HepG2 (cell line): ENCODE data around the gene NCKAP1. TPM values are rescaled to one million over a fixed set of nuclear protein-coding genes. Genes with fewer than 3 reads are reported as not detected.

Experiments
- ATAC-seq: fragments of 200-7000 bp; cut with Tn5 transposase; 3 replicates; pipeline ENCODE4 v1.9.1; 2020; ENCODE audit warnings: mild to moderate bottlenecking, moderate library complexity
- BruUV-seq: library from RNA; stranded (reverse); fragments of 400-500 nt; replicated peaks from 2 replicates; lab custom pipeline; 2021; lab: Mats Ljungman, UMichigan
- CTCF ChIA-PET: fragments of 300-600 bp; formaldehyde crosslinking; extraction: SDS; loops from one replicate; lab custom pipeline; 2021; ENCODE audit warnings: low total read pairs, inconsistent platforms, low intra/inter-chr PET ratio; lab: Yijun Ruan, JAX
- POLR2A ChIA-PET: fragments of 350-600 bp; sonication (Branson Sonifier 250); formaldehyde crosslinking; loops from one replicate; lab custom pipeline; 2020; ENCODE audit warnings: antibody characterized with exemption, inconsistent platforms; lab: Yijun Ruan, JAX
- DNase-seq: peaks from one replicate; pipeline ENCODE4 v3.0.0-alpha.2; 2015; ENCODE audit warnings: low spot score
- FAIRE-seq: peaks from 3 replicates; lab custom pipeline; 2011; peaks lifted over from hg19 to GRCh38; lab: Jason Lieb, UNC
- H2AFZ ChIP-seq: one replicate; pipeline ENCODE4 v1.6.1; 2011; ENCODE audit warnings: low read length, inconsistent platforms
- H3K27ac ChIP-seq: fragments of 300-600 bp; 3 replicates; pipeline ENCODE4 v1.8.0; 2011; ENCODE audit warnings: mixed run types, mild to moderate bottlenecking, mixed read lengths, low read length, inconsistent platforms; ENCODE audit not compliant: insufficient read depth; ENCODE audit errors: extremely low read length
- H3K27me3 ChIP-seq, 2 experiments: fragments of 200-600 bp in 1 of 2; 2 replicates in 1 of 2; 3 replicates in 1 of 2; pipeline versions ENCODE4 v1.6.0 to v1.8.0; 2011; ENCODE audit warnings: low read length in 2 of 2, mild to moderate bottlenecking in 2 of 2, moderate library complexity in 2 of 2, inconsistent platforms in 1 of 2; ENCODE audit not compliant: insufficient read depth in 2 of 2, control insufficient read depth in 1 of 2
- H3K36me3 ChIP-seq, 2 experiments: fragments of 200-600 bp in 1 of 2; replicated peaks in 1 of 2; 2 replicates in 1 of 2; 3 replicates in 1 of 2; pipeline versions ENCODE4 v1.5.1 to v1.8.0; 2011; ENCODE audit warnings: low read length in 2 of 2, inconsistent platforms in 1 of 2; ENCODE audit not compliant: insufficient read depth in 2 of 2, control insufficient read depth in 1 of 2
- H3K4me1 ChIP-seq: 2 replicates; pipeline ENCODE4 v1.5.1; 2012; ENCODE audit warnings: low read length, inconsistent platforms; ENCODE audit not compliant: insufficient read depth
- H3K4me2 ChIP-seq: 2 replicates; pipeline ENCODE4 v1.6.0; 2011; ENCODE audit warnings: low read depth, low read length, inconsistent platforms
- H3K4me3 ChIP-seq, 3 experiments: fragments of 200-600 bp in 1 of 3; sonication (generic), shearing (Covaris generic) in 1 of 3; replicated peaks in 1 of 3; 2 replicates each; pipeline ENCODE4 v1.5.1; 2011 to 2016; ENCODE audit warnings: low read length in 3 of 3, inconsistent platforms in 2 of 3, low read depth in 2 of 3, mild to moderate bottlenecking in 2 of 3, control low read depth in 1 of 3, mixed read lengths in 1 of 3; ENCODE audit not compliant: insufficient read depth in 1 of 3
- H3K79me2 ChIP-seq: one replicate; pipeline ENCODE4 v1.6.1; 2011; ENCODE audit warnings: low read length, inconsistent platforms; ENCODE audit not compliant: insufficient read depth
- H3K9ac ChIP-seq: 2 replicates; pipeline ENCODE4 v1.6.0; 2011; ENCODE audit warnings: mild to moderate bottlenecking, low read depth, low read length, inconsistent platforms; ENCODE audit not compliant: insufficient read depth
- H3K9me3 ChIP-seq: 2 replicates; pipeline ENCODE4 v1.5.1; 2012; ENCODE audit warnings: mild to moderate bottlenecking, low read length
- H4K20me1 ChIP-seq: 2 replicates; pipeline ENCODE4 v1.6.0; 2011; ENCODE audit warnings: inconsistent platforms, mild to moderate bottlenecking, low read length, moderate library complexity; ENCODE audit not compliant: insufficient read depth
- BATF2 ChIP-seq: sonication (generic); formaldehyde crosslinking; IDR thresholded peaks from 2 replicates; pipeline ENCODE4 v1.8.0; 2022; ENCODE audit warnings: mild to moderate bottlenecking, missing genetic modification reagents, moderate library complexity
- GABPB1 ChIP-seq: IDR thresholded peaks from 2 replicates; pipeline ENCODE4 v1.6.1; 2016; ENCODE audit warnings: mild to moderate bottlenecking, missing genetic modification reagents, moderate library complexity, missing compliant biosample characterization
- HDAC2 ChIP-seq: sonication (generic); formaldehyde crosslinking; IDR thresholded peaks from 2 replicates; pipeline ENCODE4 v1.4.0; 2020; ENCODE audit warnings: missing genetic modification reagents
- HIVEP1 ChIP-seq: sonication (generic); formaldehyde crosslinking; IDR thresholded peaks from 2 replicates; pipeline ENCODE4 v1.4.0; 2020; ENCODE audit warnings: mild to moderate bottlenecking, missing genetic modification reagents
- PRDM10 ChIP-seq: sonication (generic); formaldehyde crosslinking; IDR thresholded peaks from 2 replicates; pipeline ENCODE4 v1.4.0; 2020; ENCODE audit warnings: low read depth, missing genetic modification reagents
- ZNF296 ChIP-seq: sonication (generic); formaldehyde crosslinking; conservative IDR thresholded peaks from 2 replicates; pipeline ENCODE4 v1.5.0; 2020; ENCODE audit warnings: mild to moderate bottlenecking, missing genetic modification reagents
- ZNF362 ChIP-seq: sonication (generic); formaldehyde crosslinking; IDR thresholded peaks from 2 replicates; pipeline ENCODE4 v1.4.0; 2020; ENCODE audit warnings: missing genetic modification reagents, mild to moderate bottlenecking, borderline replicate concordance
- WGBS: methylation state at CpG from one replicate; pipeline ENCODE4 v1.1.6; 2017; ENCODE audit warnings: low lambda C conversion rate; 5-methylcytosine and 5-hydroxymethylcytosine counted together
- in situ Hi-C: cut with HindIII; loops from 2 replicates; pipeline ENCODE4 v1.10.0; 2017; ENCODE audit warnings: low pct_unique_long_range_greater_than_20kb; ENCODE audit not compliant: extremely low pct_ligation_motif_present
- intact Hi-C: fragments of 100-400 bp; cut with micrococcal nuclease; formaldehyde crosslinking; loops from one replicate; pipeline ENCODE4 v1.10.0; 2022; ENCODE audit not compliant: unreplicated experiment
- polyA plus RNA-seq, 8 experiments: library from polyadenylated mRNA; depleted of rRNA in 3 of 8; stranded (reverse) in 7 of 8; unstranded in 1 of 8; fragments of >200 nt; fragmentation: Illumina TruSeq in 4 of 8; extraction: Trizol in 4 of 8; gene quantifications; 2 replicates each; pipeline versions ENCODE4 v1.2.1 to v1.2.3, GENCODE V29; 2011 to 2016; ENCODE audit warnings: low read depth in 4 of 8, missing spikeins in 1 of 8, mixed read lengths in 1 of 8; ENCODE audit not compliant: insufficient read depth in 1 of 8
- total RNA-seq, 5 experiments: library from RNA; depleted of rRNA; stranded (reverse); fragments of >200 nt; fragmentation: Illumina TruSeq; extraction: Trizol; gene quantifications; 2 replicates each; pipeline ENCODE4 v1.2.3, GENCODE V29; 2016; ENCODE audit warnings: low read depth in 1 of 5

Gene NCKAP1
- total and polyA plus RNA-seq, 2 of the 13 experiments (the other 11 are each of a cell fraction or from before 2014, with no cell fraction given), result 72.1 to 96.3 TPM

GRCh38 chr2:182911813-182912517, 126.3 kb downstream of the NCKAP1 start (continued):
- TF ChIP-seq PRDM10 (CRISPR knock-in tag), result no peak
- no peak for TF ChIP-seq ZNF362

GRCh38 chr2:182910965-182911364, 127.3 kb downstream of the NCKAP1 start:
- Histone ChIP-seq H4K20me1 (no peaks in the 10 kb centered on the region), H3K79me2 (no peaks in the 10 kb centered on the region)
- ATAC-seq, result no peak
- no peak for TF ChIP-seq HIVEP1
- TF ChIP-seq GABPB1 (CRISPR knock-in tag), result no peak
- TF ChIP-seq HDAC2 (CRISPR knock-in tag), result no peak
- TF ChIP-seq ZNF296 (CRISPR knock-in tag), result no peak
- TF ChIP-seq BATF2 (CRISPR knock-in tag), result no peak
- TF ChIP-seq, all 625 proteins: peak for 0
- Histone ChIP-seq H3K4me1 (peaks cover 15% of the 10 kb centered on the region), H3K4me3 (no peak overlapping the region), H2AFZ (no peak overlapping the region), H3K9me3 (no peaks in the 10 kb centered on the region), H3K4me2 (no peak overlapping the region), H3K36me3 (peaks cover 0 to 16% of the 10 kb centered on the region in 2 experiments; a peak in 2 of 5 replicates), H3K27me3 (no peaks in the 10 kb centered on the region), H3K9ac (no peak overlapping the region), H3K27ac (no peak overlapping the region)
- ChIA-PET CTCF (no interaction called here), POLR2A (no interaction called here)
- BruUV-seq, result no TSS peak
- in situ Hi-C loops (no loop called here), intact Hi-C loops (loop anchor here (5.0 kb wide), 1 partner anchor 44 kb away; the partner anchor contains the start of gene FRZB)
- FAIRE-seq (no peak), DNase-seq (no peak)
- 100% methylated on average over 1 of the region's 1 CpG for WGBS
